Measurements from ENCODE around the gene B4GALT2. TPM values are rescaled to one million over a fixed set of nuclear protein-coding genes. Genes with fewer than 3 reads are reported as not detected.

Gene B4GALT2
- total and polyA plus RNA-seq, 9 donors = 43.3 to 59.6 (median 51.6) TPM

DNA sequence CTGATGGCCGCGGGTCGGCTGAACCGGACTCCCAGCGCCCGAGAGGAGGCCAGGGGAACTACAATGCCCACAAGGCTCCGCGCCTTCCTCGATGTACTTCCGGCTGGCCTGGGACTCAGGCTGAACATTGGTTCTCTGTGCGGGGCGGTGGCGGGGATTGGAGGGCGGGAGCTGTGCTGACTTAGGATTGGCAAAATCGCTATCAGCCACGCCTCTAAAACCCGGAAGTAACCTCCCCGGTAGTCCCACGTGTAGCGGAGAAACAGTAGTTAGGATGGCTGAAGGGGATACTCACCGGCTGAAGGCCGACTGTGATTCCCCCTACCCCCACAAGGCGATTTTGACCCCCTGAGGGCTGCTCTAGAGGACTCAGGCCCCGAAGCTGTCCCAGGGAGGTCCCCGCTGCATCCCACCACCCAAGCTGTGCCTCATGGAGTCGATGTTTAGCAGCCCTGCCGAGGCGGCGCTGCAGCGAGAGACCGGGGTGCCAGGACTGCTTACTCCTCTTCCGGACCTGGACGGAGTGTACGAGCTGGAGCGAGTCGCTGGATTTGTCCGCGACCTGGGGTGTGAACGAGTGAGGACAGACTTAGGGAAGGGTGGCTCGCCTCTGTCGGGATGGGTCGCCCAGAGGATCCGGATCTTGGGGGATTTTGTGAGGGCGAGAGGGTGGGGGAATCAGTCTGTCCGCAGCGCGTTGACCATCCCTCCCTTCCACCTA lies 9.1 kb upstream of the B4GALT2 start, which contains the start of gene DPH2:
DPH2 (plus strand) TSS at position 265 of the 721 bp plus-strand sequence; CDS start at position 431, 166 bp downstream.
- peak; percentile 99 for DNase-seq
- Histone ChIP-seq H3K4me3 (ENCODE audit: low read length) (peak within 1 kb of the TSS; percentile 94), H3K27me3 (ENCODE audit: control insufficient read depth, insufficient read depth, low read length) (no peaks in the 10 kb centered on the region), H3K9me3 (replicated peaks; ENCODE audit: control insufficient read depth, low read depth, low read length) (peaks cover 3% of the 10 kb centered on the region), H3K27ac (ENCODE audit: low read length) (no peak within 1 kb of the TSS), H3K4me1 (ENCODE audit: control insufficient read depth, insufficient read depth, low read length) (peaks cover 17% of the 10 kb centered on the region), H3K36me3 (ENCODE audit: control insufficient read depth, insufficient read depth, low read length) (peaks cover 48% of the 10 kb centered on the region)
- 3% methylated on average over 20 of the region's 47 CpGs for WGBS (ENCODE audit: insufficient coverage)

DNA sequence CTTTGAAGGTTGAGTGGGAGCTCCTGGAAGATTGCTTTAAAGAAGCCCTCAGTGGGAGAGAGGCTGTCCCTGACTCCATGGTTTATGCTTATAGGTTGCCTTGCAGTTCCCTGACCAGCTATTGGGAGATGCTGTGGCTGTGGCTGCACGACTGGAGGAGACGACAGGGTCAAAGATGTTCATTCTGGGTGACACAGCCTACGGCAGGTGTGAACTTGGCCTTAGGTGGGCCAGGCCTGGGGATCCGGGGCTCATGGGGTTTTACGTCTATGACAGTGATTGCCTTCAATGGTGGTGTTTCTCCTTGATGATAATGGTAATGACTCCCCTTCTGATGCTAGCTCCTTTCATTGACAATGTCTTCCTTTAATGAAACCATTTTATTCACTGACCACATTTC lies 8.5 kb upstream of the B4GALT2 start:
- Histone ChIP-seq H3K9me3 (replicated peaks; ENCODE audit: control insufficient read depth, low read depth, low read length) (peaks cover 3% of the 10 kb centered on the region), H3K4me1 (ENCODE audit: control insufficient read depth, insufficient read depth, low read length) (peaks cover 21% of the 10 kb centered on the region), H3K36me3 (ENCODE audit: control insufficient read depth, insufficient read depth, low read length) (peaks cover 47% of the 10 kb centered on the region), H3K4me3 (ENCODE audit: low read length) (peak overlapping the region; percentile 94), H3K27ac (ENCODE audit: low read length) (no peak overlapping the region), H3K27me3 (ENCODE audit: control insufficient read depth, insufficient read depth, low read length) (no peaks in the 10 kb centered on the region)
- DNase-seq = no peak
- WGBS (ENCODE audit: insufficient coverage) = 7% methylated on average over 2 of the region's 5 CpGs

DNA sequence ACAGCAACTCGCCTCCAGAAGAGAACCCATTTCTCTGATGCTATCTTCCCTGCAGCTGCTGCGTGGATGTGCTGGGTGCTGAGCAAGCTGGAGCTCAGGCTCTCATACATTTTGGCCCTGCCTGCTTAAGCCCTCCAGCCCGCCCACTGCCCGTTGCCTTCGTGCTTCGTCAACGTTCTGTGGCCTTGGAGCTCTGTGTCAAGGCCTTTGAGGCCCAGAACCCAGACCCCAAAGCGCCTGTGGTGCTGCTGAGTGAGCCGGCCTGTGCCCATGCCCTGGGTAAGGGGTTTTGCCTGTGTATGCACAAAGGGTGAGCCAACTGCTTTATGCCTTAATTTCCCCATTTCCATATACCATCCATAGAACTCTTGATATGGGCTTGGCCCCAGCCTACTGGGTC lies 8.1 kb upstream of the B4GALT2 start:
- Histone ChIP-seq H3K9me3 (replicated peaks; ENCODE audit: control insufficient read depth, low read depth, low read length) (peaks cover 3% of the 10 kb centered on the region), H3K4me1 (ENCODE audit: control insufficient read depth, insufficient read depth, low read length) (peaks cover 25% of the 10 kb centered on the region), H3K36me3 (ENCODE audit: control insufficient read depth, insufficient read depth, low read length) (peaks cover 44% of the 10 kb centered on the region), H3K27ac (ENCODE audit: low read length) (no peak overlapping the region), H3K4me3 (ENCODE audit: low read length) (peak overlapping the region; percentile 94), H3K27me3 (ENCODE audit: control insufficient read depth, insufficient read depth, low read length) (no peaks in the 10 kb centered on the region)
- DNase-seq = no peak
- WGBS (ENCODE audit: insufficient coverage) = 90% methylated on average over 7 of the region's 9 CpGs

DNA sequence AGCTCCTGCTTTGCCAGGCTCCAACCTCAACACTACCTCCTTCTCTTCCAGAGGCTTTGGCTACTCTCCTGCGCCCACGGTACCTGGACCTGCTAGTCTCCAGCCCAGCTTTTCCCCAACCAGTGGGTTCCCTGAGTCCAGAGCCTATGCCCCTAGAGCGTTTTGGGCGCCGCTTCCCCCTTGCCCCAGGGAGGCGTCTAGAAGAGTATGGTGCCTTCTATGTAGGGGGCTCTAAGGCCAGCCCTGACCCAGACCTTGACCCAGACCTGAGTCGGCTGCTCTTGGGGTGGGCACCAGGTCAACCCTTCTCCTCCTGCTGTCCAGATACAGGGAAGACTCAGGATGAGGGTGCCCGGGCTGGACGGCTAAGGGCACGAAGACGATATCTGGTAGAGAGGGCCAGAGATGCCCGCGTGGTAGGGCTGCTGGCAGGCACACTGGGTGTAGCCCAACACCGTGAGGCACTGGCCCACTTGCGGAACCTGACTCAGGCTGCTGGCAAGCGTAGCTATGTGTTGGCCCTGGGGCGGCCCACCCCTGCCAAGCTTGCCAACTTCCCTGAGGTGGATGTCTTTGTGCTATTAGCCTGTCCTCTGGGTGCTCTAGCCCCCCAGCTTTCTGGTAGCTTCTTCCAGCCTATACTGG lies 7.6 kb upstream of the B4GALT2 start:
- no peak for DNase-seq
- H3K9me3 ChIP-seq (replicated peaks; ENCODE audit: control insufficient read depth, low read depth, low read length) = peaks cover 3% of the 10 kb centered on the region
- H3K4me3 ChIP-seq (ENCODE audit: low read length) = no peak overlapping the region
- H3K27ac ChIP-seq (ENCODE audit: low read length) = no peak overlapping the region
- H3K36me3 ChIP-seq (ENCODE audit: control insufficient read depth, insufficient read depth, low read length) = peaks cover 44% of the 10 kb centered on the region
- no peaks in the 10 kb centered on the region for H3K27me3 ChIP-seq (ENCODE audit: control insufficient read depth, insufficient read depth, low read length)
- WGBS (ENCODE audit: insufficient coverage) = 97% methylated on average over 11 of the region's 17 CpGs
- peaks cover 29% of the 10 kb centered on the region for H3K4me1 ChIP-seq (ENCODE audit: control insufficient read depth, insufficient read depth, low read length)

DNA sequence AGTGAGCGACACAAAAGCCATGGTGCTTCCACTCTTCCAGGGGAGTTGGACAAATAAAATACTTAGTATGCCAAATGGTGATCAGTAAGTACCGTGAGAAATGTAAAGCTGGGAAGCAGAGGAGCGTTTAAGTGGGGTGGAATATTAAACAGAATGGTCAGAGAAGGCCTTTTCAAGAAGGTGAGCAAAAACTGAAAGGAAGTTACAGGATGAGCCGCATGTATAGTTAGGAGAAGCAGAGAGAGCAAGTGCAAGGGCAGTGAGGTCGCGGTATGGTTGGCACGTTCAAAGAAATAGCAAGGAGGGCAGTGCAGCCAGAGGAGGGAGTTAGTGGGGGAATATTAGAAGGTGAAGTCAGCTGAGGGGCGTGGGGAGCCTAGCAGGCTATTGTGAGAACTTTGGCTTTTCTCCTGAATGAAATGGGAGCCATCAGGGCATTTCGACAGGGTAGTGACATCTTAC lies 5.0 kb upstream of the B4GALT2 start:
- H3K27ac ChIP-seq (ENCODE audit: low read length) = peak overlapping the region; percentile 86
- H3K27me3 ChIP-seq (ENCODE audit: control insufficient read depth, insufficient read depth, low read length) = no peaks in the 10 kb centered on the region
- peaks cover 48% of the 10 kb centered on the region for H3K36me3 ChIP-seq (ENCODE audit: control insufficient read depth, insufficient read depth, low read length)
- peak overlapping the region; percentile 93 for H3K4me3 ChIP-seq (ENCODE audit: low read length)
- peaks cover 36% of the 10 kb centered on the region for H3K4me1 ChIP-seq (ENCODE audit: control insufficient read depth, insufficient read depth, low read length)
- 39% methylated on average over 9 of the region's 9 CpGs for WGBS (ENCODE audit: insufficient coverage)
- no peak for DNase-seq
- H3K9me3 ChIP-seq (replicated peaks; ENCODE audit: control insufficient read depth, low read depth, low read length) = no peaks in the 10 kb centered on the region

DNA sequence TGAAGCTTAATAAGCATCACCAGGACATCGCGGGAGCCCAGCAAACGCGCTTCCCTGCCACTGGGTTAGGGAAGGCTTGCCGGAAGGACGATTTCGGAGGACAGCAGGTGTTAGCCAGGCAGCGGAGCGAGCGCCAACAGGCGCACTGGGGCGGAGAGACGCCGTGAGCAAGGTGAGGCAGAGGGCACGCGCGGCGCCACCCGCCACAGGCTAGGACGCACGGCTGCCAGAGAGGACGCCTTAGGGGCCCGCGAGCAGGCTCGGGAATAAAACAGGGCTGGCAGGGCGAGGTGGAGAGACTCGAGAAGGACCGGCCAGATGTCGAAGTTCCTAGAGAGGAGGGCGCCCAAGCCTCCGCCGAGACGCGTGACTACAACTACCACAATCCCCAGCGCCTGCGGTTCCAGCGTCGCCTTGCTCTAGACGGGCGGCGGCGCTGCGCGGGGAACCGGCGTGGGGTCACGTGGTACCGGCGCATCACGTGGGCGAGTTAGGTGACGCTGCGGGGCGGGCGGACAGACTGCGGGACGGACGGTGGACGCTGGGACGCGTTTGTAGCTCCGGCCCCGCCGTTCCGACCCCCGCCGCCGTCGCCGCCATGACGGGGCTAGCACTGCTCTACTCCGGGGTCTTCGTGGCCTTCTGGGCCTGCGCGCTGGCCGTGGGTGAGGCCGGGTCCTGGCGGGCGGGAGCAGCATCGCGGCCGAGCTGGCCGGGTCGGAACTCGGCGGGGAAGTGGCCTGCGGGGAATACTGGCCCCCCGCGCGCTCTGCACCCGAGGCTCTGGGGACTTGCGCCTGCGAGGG lies 4.4 kb upstream of the B4GALT2 start, which contains the start of gene ATP6V0B:
ATP6V0B (plus strand) TSS at position 518 of the 806 bp plus-strand sequence; CDS start at position 599, 81 bp downstream.
- no peaks in the 10 kb centered on the region for H3K27me3 ChIP-seq (ENCODE audit: control insufficient read depth, insufficient read depth, low read length)
- H3K36me3 ChIP-seq (ENCODE audit: control insufficient read depth, insufficient read depth, low read length) = peaks cover 48% of the 10 kb centered on the region
- peak within 1 kb of the TSS; percentile 93 for H3K4me3 ChIP-seq (ENCODE audit: low read length)
- under 1% methylated on average over 92 of the region's 93 CpGs for WGBS (ENCODE audit: insufficient coverage)
- H3K27ac ChIP-seq (ENCODE audit: low read length) = peak within 1 kb of the TSS; percentile 86
- peaks cover 33% of the 10 kb centered on the region for H3K4me1 ChIP-seq (ENCODE audit: control insufficient read depth, insufficient read depth, low read length)
- no peaks in the 10 kb centered on the region for H3K9me3 ChIP-seq (replicated peaks; ENCODE audit: control insufficient read depth, low read depth, low read length)
- DNase-seq = peak; percentile 97

DNA sequence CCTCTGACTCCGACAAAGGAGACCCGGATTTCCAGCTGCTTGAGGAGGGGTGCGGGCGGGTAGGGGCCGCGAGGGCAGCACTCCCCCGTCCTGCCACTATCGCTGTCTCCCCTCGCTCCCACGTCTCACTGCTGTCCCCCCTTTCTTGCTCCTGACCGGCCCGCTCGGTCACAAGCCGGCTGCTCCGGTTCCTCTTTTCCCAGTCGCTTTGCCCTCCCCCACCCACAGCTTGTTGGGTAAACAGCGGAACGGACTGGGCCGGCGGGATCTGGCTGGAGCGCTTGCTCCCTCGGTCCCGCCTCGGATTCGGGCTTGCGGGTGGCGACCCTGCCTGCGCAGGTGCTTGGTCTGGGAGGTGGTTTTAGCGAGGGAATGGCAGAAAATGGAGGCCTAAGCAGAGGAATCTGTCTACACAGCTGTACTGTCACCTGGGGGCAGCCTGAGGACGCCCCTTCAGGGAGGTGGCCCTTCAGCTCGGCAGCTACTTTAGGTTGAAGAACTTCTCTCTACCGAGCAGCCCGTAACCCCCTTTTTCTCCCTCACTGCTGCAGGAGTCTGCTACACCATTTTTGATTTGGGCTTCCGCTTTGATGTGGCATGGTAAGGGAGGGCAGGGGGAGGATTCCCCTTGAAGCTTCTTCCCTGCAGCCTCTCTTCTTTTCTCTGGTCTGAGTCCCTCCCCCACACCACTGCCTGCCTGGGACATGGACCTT lies 3.6 kb upstream of the B4GALT2 start:
- no peaks in the 10 kb centered on the region for H3K9me3 ChIP-seq (replicated peaks; ENCODE audit: control insufficient read depth, low read depth, low read length)
- peak; percentile 67 for DNase-seq
- 0% methylated on average over 11 of the region's 34 CpGs for WGBS (ENCODE audit: insufficient coverage)

DNA sequence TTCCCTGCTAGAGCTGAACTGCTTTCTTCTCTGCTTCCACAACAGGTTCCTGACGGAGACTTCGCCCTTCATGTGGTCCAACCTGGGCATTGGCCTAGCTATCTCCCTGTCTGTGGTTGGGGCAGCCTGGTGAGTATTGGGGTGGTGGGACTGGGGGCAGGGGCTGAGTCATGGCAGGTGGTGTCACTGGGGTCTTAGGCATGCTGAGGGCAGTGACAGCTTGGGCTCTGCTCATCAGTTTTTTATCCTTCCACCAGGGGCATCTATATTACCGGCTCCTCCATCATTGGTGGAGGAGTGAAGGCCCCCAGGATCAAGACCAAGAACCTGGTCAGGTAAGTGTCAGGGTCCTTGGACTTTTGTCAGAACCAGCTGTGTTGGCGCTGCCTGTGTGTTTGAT lies 3.0 kb upstream of the B4GALT2 start:
- WGBS (ENCODE audit: insufficient coverage) = 100% methylated on average over 1 of the region's 4 CpGs
- Histone ChIP-seq H3K9me3 (replicated peaks; ENCODE audit: control insufficient read depth, low read depth, low read length) (no peaks in the 10 kb centered on the region), H3K4me3 (ENCODE audit: low read length) (peak overlapping the region; percentile 93), H3K36me3 (ENCODE audit: control insufficient read depth, insufficient read depth, low read length) (peaks cover 46% of the 10 kb centered on the region), H3K27ac (ENCODE audit: low read length) (no peak overlapping the region), H3K27me3 (ENCODE audit: control insufficient read depth, insufficient read depth, low read length) (no peaks in the 10 kb centered on the region), H3K4me1 (ENCODE audit: control insufficient read depth, insufficient read depth, low read length) (peaks cover 39% of the 10 kb centered on the region)
- DNase-seq = no peak

More for the DNA sequence above, 3.6 kb upstream of the B4GALT2 start:
- Histone ChIP-seq H3K4me1 (ENCODE audit: control insufficient read depth, insufficient read depth, low read length) (peaks cover 39% of the 10 kb centered on the region), H3K4me3 (ENCODE audit: low read length) (peak overlapping the region; percentile 93), H3K36me3 (ENCODE audit: control insufficient read depth, insufficient read depth, low read length) (peaks cover 48% of the 10 kb centered on the region), H3K27ac (ENCODE audit: low read length) (peak overlapping the region; percentile 85), H3K27me3 (ENCODE audit: control insufficient read depth, insufficient read depth, low read length) (no peaks in the 10 kb centered on the region)

DNA sequence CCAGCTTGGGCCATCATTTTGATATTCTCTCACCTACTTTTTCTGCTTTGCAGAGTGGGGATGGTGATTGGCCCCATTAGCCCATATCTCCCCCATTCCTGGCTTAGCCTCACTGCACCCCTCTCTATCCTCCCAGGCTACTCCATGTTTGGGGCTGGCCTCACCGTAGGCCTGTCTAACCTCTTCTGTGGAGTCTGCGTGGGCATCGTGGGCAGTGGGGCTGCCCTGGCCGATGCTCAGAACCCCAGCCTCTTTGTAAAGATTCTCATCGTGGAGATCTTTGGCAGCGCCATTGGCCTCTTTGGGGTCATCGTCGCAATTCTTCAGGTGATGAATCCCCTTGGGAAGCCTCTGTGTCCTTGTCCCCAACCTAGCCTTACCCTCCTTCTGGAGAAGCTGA lies 2.1 kb upstream of the B4GALT2 start:
- Histone ChIP-seq H3K27ac (ENCODE audit: low read length) (no peak overlapping the region), H3K9me3 (replicated peaks; ENCODE audit: control insufficient read depth, low read depth, low read length) (no peaks in the 10 kb centered on the region), H3K27me3 (ENCODE audit: control insufficient read depth, insufficient read depth, low read length) (no peaks in the 10 kb centered on the region), H3K4me1 (ENCODE audit: control insufficient read depth, insufficient read depth, low read length) (peaks cover 38% of the 10 kb centered on the region), H3K4me3 (ENCODE audit: low read length) (no peak overlapping the region), H3K36me3 (ENCODE audit: control insufficient read depth, insufficient read depth, low read length) (peaks cover 44% of the 10 kb centered on the region)
- no peak for DNase-seq
- 89% methylated on average over 8 of the region's 8 CpGs for WGBS (ENCODE audit: insufficient coverage)

Data from muscle of leg (tissue), 11 donors.